GM21381 (cell line): ENCODE results near the gene EGLN1.

Source experiments
- ATAC-seq: cut with Tn5 transposase; IDR thresholded peaks from one replicate; pipeline ENCODE4 v1.9.1; 2021; ENCODE audit warnings: mild to moderate bottlenecking, moderate library complexity; ENCODE audit not compliant: unreplicated experiment

EGLN1 gene

GRCh38 chr1:231401478-231401877, 20.6 kb downstream of the EGLN1 start:
- ATAC-seq = no peak

DNA sequence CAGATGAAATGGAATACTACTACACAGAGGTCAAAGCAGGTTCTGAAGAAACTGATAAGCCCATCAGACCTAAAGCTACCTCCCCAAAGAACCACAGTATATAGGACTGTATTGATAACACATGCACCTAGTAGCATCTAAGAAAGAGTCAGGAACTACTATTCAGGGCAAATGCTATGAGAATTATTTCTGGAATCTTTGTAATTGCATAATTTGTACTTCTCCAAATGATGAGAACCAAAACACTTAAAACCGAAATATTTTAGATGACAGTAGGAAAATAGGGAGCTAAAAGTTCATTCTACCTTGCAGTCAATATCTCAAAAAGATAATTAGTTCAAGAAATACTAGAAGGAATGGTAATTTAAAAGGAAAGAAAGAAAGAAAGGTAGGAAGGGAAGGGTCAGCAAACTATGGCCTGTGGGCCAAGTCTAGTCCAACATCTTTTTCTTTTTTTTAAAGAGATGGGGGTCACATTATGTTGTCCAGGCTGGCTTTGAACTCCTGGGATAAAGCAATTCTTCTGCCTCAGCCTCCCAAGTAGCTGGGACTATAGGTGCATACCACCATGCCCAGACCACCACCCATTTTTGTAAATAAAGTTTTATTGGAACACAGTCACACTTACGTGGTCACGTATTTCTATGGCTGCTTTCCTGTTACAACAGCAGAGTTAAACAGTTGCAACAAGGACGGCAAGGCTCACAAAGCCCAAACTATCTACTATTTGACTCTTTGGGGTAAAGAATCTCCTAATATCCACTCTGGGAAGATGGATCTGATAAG, 24.0 kb downstream of the EGLN1 start:
- no peak for ATAC-seq

DNA sequence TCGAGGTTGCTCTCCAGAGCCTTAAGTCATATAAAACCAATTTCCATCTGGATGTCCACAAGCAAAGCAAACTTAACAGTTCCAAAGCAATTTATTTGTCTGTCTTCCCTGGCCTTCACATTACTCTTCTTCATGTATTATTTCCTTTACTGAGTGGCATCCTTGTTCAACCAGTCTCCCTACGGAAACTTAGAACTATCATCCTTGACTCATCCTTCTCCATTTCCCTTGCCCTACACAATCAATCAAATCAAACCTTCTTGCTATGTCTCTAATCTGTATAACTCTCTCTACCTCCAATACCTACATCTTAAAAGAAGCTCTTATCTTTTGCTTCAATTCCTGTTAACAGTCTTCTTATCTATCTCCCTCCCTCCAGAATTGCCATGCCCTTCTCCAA, 25.4 kb downstream of the EGLN1 start:
- ATAC-seq = no peak

DNA sequence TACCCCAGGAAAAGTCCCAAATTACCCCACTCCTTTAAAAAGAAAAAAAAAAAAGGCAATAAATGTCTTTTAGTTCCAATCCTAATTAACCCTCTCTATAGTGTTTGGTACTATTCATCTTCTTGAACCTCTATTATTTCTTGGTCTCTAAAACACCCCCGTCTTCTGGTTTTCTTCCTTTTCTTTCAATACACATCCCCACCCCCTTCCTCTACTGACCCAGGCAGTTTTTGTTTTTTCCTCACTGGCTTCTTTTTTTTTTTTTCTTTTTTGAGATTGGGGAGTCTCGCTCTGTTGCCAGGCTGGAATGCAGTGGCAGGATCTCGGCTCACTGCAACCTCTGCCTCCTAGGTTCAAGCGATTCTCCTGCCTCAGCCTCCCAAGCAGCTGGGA, 26.1 kb downstream of the EGLN1 start:
- no peak for ATAC-seq

GRCh38 chr1:231395076-231395997, 26.8 kb downstream of the EGLN1 start:
- no peak for ATAC-seq

DNA sequence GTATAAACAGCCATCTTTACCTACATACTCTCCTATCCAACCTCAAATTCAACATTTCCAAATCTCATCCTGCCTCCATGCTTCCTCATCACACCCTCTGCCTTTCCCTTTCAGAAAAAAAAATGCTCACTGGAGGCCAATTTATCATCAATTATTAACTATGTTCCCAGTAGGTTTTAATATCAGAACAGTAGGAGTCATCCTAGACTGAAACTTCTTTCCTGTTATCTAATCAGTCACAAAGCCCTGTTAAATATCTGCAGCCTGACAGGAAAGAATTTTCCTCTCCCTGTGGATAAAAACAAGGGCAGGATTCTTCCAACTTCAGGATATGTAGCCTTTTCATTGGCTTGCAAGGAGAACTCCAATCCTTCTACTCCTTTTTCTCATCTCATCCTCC, 28.4 kb downstream of the EGLN1 start:
- no peak for ATAC-seq

- no peak for ATAC-seq
Measured at GRCh38 chr1:231392389-231393131, 29.5 kb downstream of the EGLN1 start.

- ATAC-seq = no peak
Measured at GRCh38 chr1:231390071-231390470, 32.0 kb downstream of the EGLN1 start.

DNA sequence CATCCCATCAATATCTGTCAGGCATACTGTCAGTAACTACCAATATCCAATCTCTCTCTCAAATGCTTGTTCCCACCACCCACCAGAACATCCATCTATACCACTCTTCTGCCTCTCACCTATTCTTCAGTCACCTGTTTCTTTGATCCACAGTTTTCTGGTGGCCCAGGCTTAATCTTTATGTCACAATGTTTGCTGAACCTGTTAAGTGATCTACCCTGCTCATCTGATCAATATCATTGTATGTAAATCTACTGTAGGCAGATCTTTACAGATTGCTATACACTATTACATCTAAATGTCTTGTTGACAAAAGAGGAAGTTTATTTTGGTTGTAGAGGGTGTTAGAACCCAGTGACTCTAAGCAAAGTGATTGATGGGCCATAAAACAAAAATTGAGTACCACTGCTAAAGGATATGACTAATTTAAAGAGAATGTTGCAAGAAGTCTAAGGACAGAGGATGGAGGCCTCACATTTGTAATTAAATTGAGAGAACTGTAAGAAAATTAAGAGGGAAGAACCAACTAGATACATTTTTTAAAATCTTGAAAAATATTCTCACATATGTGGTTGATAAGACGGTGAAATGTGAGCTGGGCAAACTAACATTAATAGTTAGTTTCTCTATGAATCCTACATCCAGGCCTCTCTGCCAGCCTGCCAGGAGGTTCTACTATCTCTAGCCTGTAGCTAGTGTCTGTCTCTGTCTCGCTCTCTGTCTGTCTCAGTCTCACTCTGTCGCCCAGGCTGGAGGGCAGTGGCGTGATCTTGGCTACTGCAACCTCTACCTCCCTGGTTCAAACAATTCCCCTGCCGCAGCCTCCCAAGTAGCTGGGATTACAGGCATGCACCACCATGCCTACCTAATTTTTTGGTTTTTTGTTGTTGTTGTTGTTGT, 34.1 kb downstream of the EGLN1 start:
- no peak for ATAC-seq

GRCh38 chr1:231386466-231386865, 35.6 kb downstream of the EGLN1 start:
- no peak for ATAC-seq

DNA sequence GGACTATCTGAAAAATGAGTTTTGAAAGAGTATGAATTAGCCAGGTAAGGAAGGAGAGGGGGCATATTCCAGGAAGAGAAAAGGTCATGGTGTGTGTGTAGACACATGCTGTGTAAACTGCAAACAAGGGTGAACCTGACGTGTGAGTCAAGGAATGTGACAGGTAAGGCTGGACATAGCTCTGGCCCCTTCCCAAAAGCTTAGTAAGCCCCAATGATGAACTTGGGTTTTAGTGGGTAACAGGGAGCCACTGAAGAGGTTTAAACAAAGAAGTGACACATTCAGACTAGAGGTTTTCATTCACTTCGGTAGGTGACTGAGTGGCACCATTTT, 36.7 kb downstream of the EGLN1 start:
- no peak for ATAC-seq

GRCh38 chr1:231384696-231385415, 37.2 kb downstream of the EGLN1 start:
- ATAC-seq = no peak

- ATAC-seq = no peak
Measured at GRCh38 chr1:231383159-231383860, 38.8 kb downstream of the EGLN1 start.

DNA sequence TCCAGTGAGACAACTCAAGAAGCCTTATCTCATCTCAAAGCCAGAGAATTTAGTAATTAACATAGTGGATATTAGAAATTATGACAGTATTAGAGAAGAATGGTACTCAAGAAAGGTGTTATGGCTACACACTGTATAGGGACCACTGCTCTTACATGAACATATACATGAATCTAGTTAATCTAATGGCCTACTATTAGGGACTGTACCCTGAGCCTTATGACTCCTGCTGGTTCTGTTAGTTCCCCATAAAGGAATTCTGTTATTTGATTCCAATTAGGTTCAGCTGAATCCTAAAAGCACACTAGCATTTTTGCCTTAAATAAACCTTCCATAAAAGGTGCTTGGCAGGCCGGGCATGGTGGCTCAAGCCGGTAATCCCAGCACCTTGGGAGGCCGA, 39.7 kb downstream of the EGLN1 start:
- no peak for ATAC-seq

DNA sequence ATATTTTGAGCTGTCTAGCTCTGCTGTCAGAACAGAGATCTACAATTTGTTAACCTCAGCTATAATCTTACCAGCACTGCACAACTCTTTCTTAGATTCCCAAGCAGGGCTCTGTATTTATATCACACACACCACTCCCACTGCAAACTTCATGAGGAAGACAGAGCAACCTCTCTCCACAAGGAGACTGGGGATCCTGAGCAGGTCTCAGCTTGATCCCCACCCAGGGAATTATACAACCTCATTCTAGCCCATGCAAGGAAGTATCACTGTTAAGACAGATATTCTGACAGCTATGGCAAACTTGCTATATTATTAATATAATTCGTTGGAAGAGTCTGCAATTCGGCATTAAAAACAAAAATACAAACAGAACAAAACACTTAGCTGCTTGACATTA, 40.4 kb downstream of the EGLN1 start:
- ATAC-seq = no peak

GRCh38 chr1:231376875-231377549, 45.1 kb downstream of the EGLN1 start:
- peak; percentile 61 for ATAC-seq

GRCh38 chr1:231376101-231376500, 46.0 kb downstream of the EGLN1 start:
- no peak for ATAC-seq

- ATAC-seq = no peak
Measured at GRCh38 chr1:231374394-231374793, 47.7 kb downstream of the EGLN1 start.

DNA sequence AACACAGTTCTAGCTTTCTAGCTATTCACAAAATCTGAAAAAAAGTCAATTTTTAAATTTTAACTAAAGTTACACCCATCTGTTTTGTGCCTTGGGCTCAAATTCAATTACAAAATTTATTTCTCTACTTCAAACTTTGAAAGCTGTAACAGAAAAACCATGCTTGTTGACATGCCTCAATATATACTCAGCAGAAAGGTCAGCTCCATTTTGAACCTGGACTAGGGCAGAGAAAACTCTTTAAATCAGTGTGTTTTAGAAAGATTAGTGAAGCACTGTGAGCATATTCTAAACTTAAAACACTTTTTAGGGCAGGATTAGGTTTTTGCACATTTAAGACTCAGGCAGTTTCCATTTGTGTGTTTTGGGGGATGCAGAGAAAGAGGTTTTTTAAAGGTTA, 49.6 kb downstream of the EGLN1 start:
- ATAC-seq = no peak
